B cell (primary cell): Measurements from ENCODE around the gene ACACB. TPM values are rescaled to one million over a fixed set of nuclear protein-coding genes. Genes with fewer than 3 reads are reported as not detected.

ENCODE experiments used
- ATAC-seq: fragments of 200-7000 bp; cut with Tn5 transposase; one replicate; pipeline ENCODE4 v1.10.0; 2021; ENCODE audit warnings: low read depth, mild to moderate bottlenecking, moderate number of reproducible peaks, moderate library complexity
- CTCF ChIA-PET: fragments of 350-600 bp; sonication (Branson Sonifier 250); formaldehyde crosslinking; loops from one replicate; lab custom pipeline; 2021; ENCODE audit warnings: antibody characterized with exemption, inconsistent platforms; lab: Charles Lee
- POLR2A ChIA-PET: fragments of 350-600 bp; sonication (Branson Sonifier 250); formaldehyde crosslinking; loops from one replicate; lab custom pipeline; 2021; ENCODE audit warnings: antibody characterized with exemption; lab: Charles Lee
- DNase-seq: peaks from one replicate; pipeline ENCODE4 v3.0.0; 2013
- H2AFZ ChIP-seq: 2 replicates; pipeline ENCODE4 v1.6.1; 2012; ENCODE audit warnings: mild to moderate bottlenecking, low read depth, low read length; ENCODE audit not compliant: insufficient read depth, poor library complexity, severe bottlenecking
- H3K27ac ChIP-seq, 2 donors: 1 replicate in 1 of 2; 2 replicates in 1 of 2; pipeline ENCODE4 v1.5.1; 2012 to 2013; ENCODE audit warnings: low read length in 2 of 2, mild to moderate bottlenecking in 2 of 2, moderate library complexity in 1 of 2
- H3K27me3 ChIP-seq, 4 experiments: fragments of 200-600 bp in 1 of 4; sonication (generic) in 1 of 4; replicated peaks in 1 of 4; 1 replicate in 2 of 4; 2 replicates in 2 of 4; pipeline versions ENCODE4 v1.6.1 to v1.7.0; 2013 to 2016; ENCODE audit warnings: low read length in 3 of 4, mild to moderate bottlenecking in 2 of 4, mixed read lengths in 1 of 4, moderate library complexity in 1 of 4; ENCODE audit not compliant: insufficient read depth in 4 of 4, control insufficient read depth in 3 of 4; ENCODE audit errors: control extremely low read depth in 1 of 4
- H3K36me3 ChIP-seq, 2 experiments: replicated peaks in 1 of 2; 1 replicate in 1 of 2; 2 replicates in 1 of 2; pipeline versions ENCODE4 v1.6.1 to v1.7.1; 2013; ENCODE audit warnings: low read length in 1 of 2; ENCODE audit not compliant: insufficient read depth in 2 of 2, control insufficient read depth in 1 of 2; ENCODE audit errors: control extremely low read depth in 1 of 2, extremely low read depth in 1 of 2
- H3K4me1 ChIP-seq, 2 donors: fragments of 200-600 bp in 1 of 2; sonication (generic) in 1 of 2; 1 replicate in 1 of 2; 2 replicates in 1 of 2; pipeline versions ENCODE4 v1.5.1 to v1.6.1; 2013 to 2017; ENCODE audit warnings: low read length in 2 of 2; ENCODE audit not compliant: control insufficient read depth in 2 of 2, insufficient read depth in 2 of 2
- H3K4me2 ChIP-seq: replicated peaks from 2 replicates; pipeline ENCODE3; 2012; ENCODE audit warnings: mild to moderate bottlenecking, low read depth, low read length; ENCODE audit not compliant: poor library complexity, severe bottlenecking
- H3K4me3 ChIP-seq, 5 experiments: fragments of 200-600 bp in 1 of 5; sonication (generic) in 1 of 5; 1 replicate in 3 of 5; 2 replicates in 2 of 5; pipeline versions ENCODE4 v1.5.1 to v1.7.0; 2011 to 2016; ENCODE audit warnings: low read length in 4 of 5, mild to moderate bottlenecking in 4 of 5, low read depth in 2 of 5, control low read depth in 1 of 5, moderate library complexity in 1 of 5; ENCODE audit not compliant: insufficient read depth in 1 of 5; ENCODE audit errors: control extremely low read depth in 1 of 5, extremely low read depth in 1 of 5
- H3K79me2 ChIP-seq: fragments of 200-600 bp; sonication (generic); one replicate; pipeline ENCODE4 v1.6.0; 2016; ENCODE audit warnings: low read length; ENCODE audit not compliant: control insufficient read depth, insufficient read depth
- H3K9ac ChIP-seq: fragments of 200-600 bp; sonication (generic); 2 replicates; pipeline ENCODE4 v1.6.1; 2017; ENCODE audit warnings: mild to moderate bottlenecking, low read length, moderate library complexity
- H3K9me3 ChIP-seq, 3 donors: one replicate each; pipeline versions ENCODE4 v1.6.1 to v1.7.1; 2013; ENCODE audit warnings: low read length in 2 of 3; ENCODE audit not compliant: control insufficient read depth in 2 of 3, insufficient read depth in 1 of 3; ENCODE audit errors: control extremely low read depth in 1 of 3
- H4K20me1 ChIP-seq: 2 replicates; pipeline ENCODE4 v1.6.0; 2012; ENCODE audit warnings: mild to moderate bottlenecking, low read length; ENCODE audit not compliant: insufficient read depth, control insufficient read depth, poor library complexity, severe bottlenecking
- H3K27ac Mint-ChIP-seq: one replicate; pipeline ENCODE4 v1.8.0; 2021; ENCODE audit warnings: mixed read lengths
- H3K27me3 Mint-ChIP-seq: one replicate; pipeline ENCODE4 v1.8.0; 2021; ENCODE audit warnings: mixed read lengths
- H3K4me1 Mint-ChIP-seq: one replicate; pipeline ENCODE4 v1.8.0; 2021; ENCODE audit warnings: mixed read lengths
- H3K4me3 Mint-ChIP-seq: one replicate; pipeline ENCODE4 v1.8.0; 2021; ENCODE audit warnings: mixed read lengths
- H3K9me3 Mint-ChIP-seq: one replicate; pipeline ENCODE4 v1.8.0; 2022; ENCODE audit warnings: mixed read lengths; ENCODE audit not compliant: insufficient read depth
- EZH2 ChIP-seq: IDR thresholded peaks from 2 replicates; pipeline ENCODE4 v1.6.1; 2012; ENCODE audit warnings: borderline replicate concordance, low read depth, mild to moderate bottlenecking, moderate library complexity, low read length; ENCODE audit not compliant: insufficient read depth, poor library complexity, severe bottlenecking
- WGBS: methylation state at CpG from one replicate; pipeline ENCODE4 v1.1.5; 2013; ENCODE audit warnings: missing lambda C conversion rate; ENCODE audit not compliant: insufficient coverage; 5-methylcytosine and 5-hydroxymethylcytosine counted together
- intact Hi-C: fragments of 100-400 bp; cut with micrococcal nuclease; formaldehyde crosslinking; loops from one replicate; pipeline ENCODE4 v1.10.0; 2022
- polyA plus RNA-seq: library from polyadenylated mRNA; depleted of rRNA; stranded (reverse); fragments of >200 nt; gene quantifications from 2 replicates; pipeline ENCODE4 v1.2.3, GENCODE V29; 2012
- total RNA-seq, 2 donors: library from RNA; stranded (reverse); fragments of 120-200 nt in 1 of 2; gene quantifications; 1 replicate in 1 of 2; 2 replicates in 1 of 2; pipeline versions ENCODE4 v1.2.3 to v1.2.4, GENCODE V29; 2013 to 2022
- TF ChIP-seq, protein P1 (sequence below): fragments of 200-600 bp; IDR thresholded peaks from one replicate; pipeline ENCODE4 v1.8.0; 2022; ENCODE audit warnings: antibody characterized with exemption, mild to moderate bottlenecking

Gene ACACB
- total and polyA plus RNA-seq, 2 donors (not counting 1 experiment from before 2014, with no cell fraction given) = 7.4 to 27.5 TPM

DNA sequence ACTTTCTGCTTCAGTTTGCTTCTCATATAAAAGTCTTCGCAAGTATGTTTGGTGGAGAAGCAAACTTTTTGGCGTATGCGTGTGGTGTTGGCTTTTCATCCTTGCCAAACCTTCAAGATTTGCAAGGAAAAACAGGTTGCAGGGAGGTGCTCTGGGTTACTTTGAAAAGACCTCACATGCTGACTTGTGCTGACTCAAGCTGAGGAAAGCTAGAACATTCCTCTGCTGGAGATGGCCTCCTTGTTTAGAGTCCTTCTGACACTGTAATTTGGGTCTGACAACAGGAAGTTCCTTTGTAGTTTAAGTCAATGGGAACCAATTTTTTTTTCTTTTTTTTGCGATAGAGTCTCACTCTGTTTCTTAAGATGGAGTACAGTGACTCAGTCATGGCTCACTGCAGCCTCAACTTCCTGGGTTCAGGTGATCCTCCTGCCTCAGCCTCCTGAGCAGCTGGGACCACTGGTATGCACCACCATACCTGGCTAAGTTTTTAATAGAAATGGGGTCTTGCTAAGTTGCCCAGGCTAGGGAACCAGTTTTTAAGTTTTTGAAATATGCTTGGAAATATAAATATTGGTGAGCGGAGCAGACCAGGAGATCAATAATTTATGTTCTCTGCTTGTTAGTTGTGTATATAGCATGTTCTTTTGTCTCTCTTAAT is 2.6 kb upstream of the ACACB start:
- Histone ChIP-seq H2AFZ (no peak overlapping the region), H3K79me2 (no peaks in the 10 kb centered on the region), H3K4me1 (peaks cover 0 to 3% of the 10 kb centered on the region in 2 donors), H3K4me2 (no peak overlapping the region), H3K27me3 (no peaks in the 10 kb centered on the region), H4K20me1 (no peaks in the 10 kb centered on the region), H3K27ac (no peak overlapping the region), H3K4me3 (no peak overlapping the region), H3K9ac (no peak overlapping the region), H3K9me3 (no peaks in the 10 kb centered on the region), H3K36me3 (no peaks in the 10 kb centered on the region)
- POLR2A ChIA-PET = no interaction called here
- H3K4me3 Mint-ChIP-seq = no peak overlapping the region
- H3K9me3 Mint-ChIP-seq = no peaks in the 10 kb centered on the region
- DNase-seq = no peak
- intact Hi-C loops = loop anchor here (2.0 kb wide), 1 partner anchor 279 kb away; no protein-coding TSS in a partner anchor
- H3K27me3 Mint-ChIP-seq = no peaks in the 10 kb centered on the region
- CTCF ChIA-PET = interaction anchor here (0.5 to 4.0 kb wide), 2 partner anchors 11 to 280 kb away, joined by 3 to 25 read pairs; no protein-coding TSS in a partner anchor
- H3K4me1 Mint-ChIP-seq = peaks cover 10% of the 10 kb centered on the region
- TF ChIP-seq, protein P1, sequence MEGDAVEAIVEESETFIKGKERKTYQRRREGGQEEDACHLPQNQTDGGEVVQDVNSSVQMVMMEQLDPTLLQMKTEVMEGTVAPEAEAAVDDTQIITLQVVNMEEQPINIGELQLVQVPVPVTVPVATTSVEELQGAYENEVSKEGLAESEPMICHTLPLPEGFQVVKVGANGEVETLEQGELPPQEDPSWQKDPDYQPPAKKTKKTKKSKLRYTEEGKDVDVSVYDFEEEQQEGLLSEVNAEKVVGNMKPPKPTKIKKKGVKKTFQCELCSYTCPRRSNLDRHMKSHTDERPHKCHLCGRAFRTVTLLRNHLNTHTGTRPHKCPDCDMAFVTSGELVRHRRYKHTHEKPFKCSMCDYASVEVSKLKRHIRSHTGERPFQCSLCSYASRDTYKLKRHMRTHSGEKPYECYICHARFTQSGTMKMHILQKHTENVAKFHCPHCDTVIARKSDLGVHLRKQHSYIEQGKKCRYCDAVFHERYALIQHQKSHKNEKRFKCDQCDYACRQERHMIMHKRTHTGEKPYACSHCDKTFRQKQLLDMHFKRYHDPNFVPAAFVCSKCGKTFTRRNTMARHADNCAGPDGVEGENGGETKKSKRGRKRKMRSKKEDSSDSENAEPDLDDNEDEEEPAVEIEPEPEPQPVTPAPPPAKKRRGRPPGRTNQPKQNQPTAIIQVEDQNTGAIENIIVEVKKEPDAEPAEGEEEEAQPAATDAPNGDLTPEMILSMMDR = no peak
- TF ChIP-seq EZH2 = no peak
- H3K27ac Mint-ChIP-seq = no peak overlapping the region
- ATAC-seq = no peak
- WGBS = 100% methylated on average over 4 of the region's 5 CpGs

DNA sequence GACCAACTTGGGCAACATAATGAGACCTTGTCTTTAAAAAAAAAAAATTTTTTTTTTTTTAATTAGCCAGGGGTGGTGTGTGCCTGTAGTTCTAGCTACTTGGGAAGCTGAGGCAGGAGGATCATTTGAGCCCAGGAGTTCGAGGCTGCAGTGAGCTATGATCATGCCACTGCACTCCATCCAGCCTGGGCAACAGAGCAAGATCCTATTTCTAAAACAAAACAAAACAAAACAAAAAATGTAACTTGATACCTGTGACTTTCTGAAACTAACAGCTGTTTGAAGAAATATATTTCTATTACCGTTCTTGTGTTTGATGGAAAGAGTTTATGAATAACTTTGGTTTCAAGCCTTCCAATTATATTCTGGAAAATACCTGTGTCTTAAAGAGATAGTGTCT is 1.7 kb upstream of the ACACB start:
- intact Hi-C loops = no loop called here
- Mint-ChIP-seq H3K27me3 (no peaks in the 10 kb centered on the region), H3K4me3 (no peak overlapping the region), H3K27ac (no peak overlapping the region), H3K9me3 (no peaks in the 10 kb centered on the region), H3K4me1 (peaks cover 10% of the 10 kb centered on the region)
- Histone ChIP-seq H3K36me3 (no peaks in the 10 kb centered on the region), H3K27ac (no peak overlapping the region), H3K4me1 (peaks cover 0 to 3% of the 10 kb centered on the region in 2 donors), H4K20me1 (no peaks in the 10 kb centered on the region), H3K9me3 (no peaks in the 10 kb centered on the region), H3K9ac (no peak overlapping the region), H2AFZ (no peak overlapping the region), H3K27me3 (no peaks in the 10 kb centered on the region), H3K4me2 (no peak overlapping the region), H3K79me2 (no peaks in the 10 kb centered on the region), H3K4me3 (no peak overlapping the region)
- no peak for ATAC-seq
- WGBS = no CpG with 5 or more reads among the region's 2 CpGs
- no peak for DNase-seq
- POLR2A ChIA-PET = no interaction called here
- CTCF ChIA-PET = interaction anchor here (4.0 kb wide), 1 partner anchor 279 kb away, joined by 25 read pairs; no protein-coding TSS in a partner anchor
- TF ChIP-seq, protein P1 = no peak
- TF ChIP-seq EZH2 = no peak
